HG03064 (cell line): ENCODE data around the gene CNTROB.

Source experiments
- ATAC-seq: cut with Tn5 transposase; IDR thresholded peaks from one replicate; pipeline ENCODE4 v1.9.1; 2021; ENCODE audit warnings: low read depth; ENCODE audit not compliant: unreplicated experiment

The CNTROB gene

DNA sequence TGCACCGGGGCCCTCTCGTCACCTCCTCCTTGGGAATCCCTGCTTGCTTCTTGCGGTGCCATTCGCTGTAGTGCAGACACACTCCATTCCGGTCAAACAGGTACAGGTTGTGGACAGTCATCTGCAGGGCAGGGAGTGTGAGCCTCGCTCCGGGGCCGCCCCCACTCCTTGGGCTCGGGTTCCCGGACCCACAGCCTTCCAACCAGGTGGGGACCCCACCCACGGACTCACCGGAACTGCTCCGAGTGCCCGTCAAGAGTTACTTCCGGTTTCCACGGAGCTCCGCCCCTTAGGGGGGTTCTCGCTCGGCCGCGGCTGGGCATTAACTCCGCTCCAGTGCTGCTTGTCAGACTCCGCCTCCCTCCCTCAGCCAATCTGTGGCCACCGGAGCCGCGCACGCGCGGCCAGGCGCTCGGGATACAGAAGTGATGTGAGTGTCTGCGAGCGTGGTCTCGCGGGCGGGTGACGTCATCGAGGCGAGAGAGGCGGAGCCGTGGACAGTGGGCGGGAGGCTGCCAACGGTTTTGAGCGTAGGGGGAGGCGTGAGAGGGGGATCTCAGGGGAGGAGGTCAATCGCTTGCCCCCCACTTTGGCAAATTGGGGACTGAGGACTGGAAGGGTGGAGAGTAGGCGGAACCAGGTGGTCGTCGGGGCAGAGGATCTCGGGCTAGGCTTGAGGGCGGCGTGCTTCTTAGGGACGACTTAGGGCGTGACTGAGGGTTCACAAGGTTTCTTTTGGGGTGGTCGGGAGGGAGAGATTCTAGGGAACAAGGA lies at the start of gene CNTROB, which contains the start of gene TRAPPC1:
TSS of gene CNTROB (plus strand) at position 498 of the 774 bp plus-strand sequence. CDS start 874 bp downstream, outside the sequence.
TSS of gene TRAPPC1 (minus strand) at position 238 of the 774 bp plus-strand sequence. CDS start at position 121, 117 bp downstream.
- ATAC-seq, result peak; percentile 83

- ATAC-seq, result no peak
Observed at GRCh38 chr17:7882629-7883028, 49.4 kb upstream of the CNTROB start.

DNA sequence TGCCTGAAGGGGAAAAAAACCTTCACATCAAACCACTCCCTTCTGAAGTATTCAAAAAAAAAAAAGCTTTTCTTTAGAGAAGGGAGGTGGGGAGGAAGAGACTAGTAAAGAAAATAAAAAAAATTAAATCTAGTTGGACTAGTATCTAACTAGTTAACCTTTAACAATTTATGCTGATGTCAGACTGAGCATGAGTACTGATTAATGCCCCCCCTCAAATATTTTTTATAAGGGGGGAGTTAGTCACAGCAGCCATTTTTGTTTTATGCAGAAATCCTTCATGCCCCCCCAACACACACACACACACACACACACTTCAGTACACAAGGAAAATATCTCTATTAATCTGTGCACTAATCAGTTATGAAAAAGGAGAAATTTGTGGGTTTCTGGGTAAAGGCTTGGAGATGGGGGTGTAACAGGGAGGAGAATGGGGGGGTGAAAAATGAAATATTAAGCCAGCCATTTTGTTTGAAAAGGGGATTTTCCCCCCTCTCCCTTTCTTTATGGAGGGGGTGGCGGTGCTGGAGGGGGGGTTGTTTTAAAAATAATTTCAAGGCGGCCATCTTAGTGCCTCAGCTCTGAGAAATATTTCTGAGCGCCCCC lies 48.1 kb upstream of the CNTROB start:
- no peak for ATAC-seq

GRCh38 chr17:7884581-7885366 lies 47.2 kb upstream of the CNTROB start:
- ATAC-seq, result no peak

- ATAC-seq, result no peak
Observed at GRCh38 chr17:7885367-7886226, 46.4 kb upstream of the CNTROB start.

DNA sequence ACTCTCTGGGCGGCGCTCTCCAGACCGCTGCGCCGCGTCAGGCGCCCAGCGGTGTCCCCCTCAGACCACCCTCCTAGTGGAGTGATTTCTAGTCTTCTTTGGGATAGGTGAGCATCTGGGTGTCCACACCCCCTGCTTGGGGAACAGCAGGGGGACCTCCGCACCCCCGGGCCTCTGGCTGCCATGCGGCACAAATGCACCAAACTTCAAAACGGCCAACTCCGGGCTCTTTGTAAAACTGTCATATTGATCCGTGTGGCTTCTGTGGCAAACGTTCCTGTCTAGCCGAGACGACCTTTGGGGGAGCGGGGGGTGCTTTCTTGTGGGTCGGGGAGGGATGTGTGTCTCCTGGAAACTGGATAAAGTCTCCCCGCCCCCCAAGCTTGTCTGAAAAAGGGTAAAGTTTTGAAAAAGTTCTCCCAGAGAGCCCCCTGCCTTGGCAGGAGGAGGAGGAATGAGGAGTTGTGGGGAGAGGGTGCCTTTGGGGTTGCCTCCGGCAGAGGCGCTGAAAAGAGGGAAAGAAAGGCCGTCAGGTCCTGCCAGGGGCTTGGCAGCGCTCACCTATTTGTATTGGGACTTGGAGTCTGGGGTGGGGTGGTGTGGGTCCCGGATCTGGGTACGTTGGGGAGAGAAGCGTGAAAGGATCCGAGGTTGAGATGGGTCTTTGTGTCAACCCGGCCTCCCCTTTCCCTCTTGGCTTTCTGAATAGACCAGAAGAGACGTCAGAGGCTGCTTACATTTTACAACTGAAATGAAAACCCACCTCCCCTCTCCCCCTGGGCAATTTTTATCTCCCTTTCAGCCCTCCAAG lies 45.6 kb upstream of the CNTROB start:
- ATAC-seq, result no peak

DNA sequence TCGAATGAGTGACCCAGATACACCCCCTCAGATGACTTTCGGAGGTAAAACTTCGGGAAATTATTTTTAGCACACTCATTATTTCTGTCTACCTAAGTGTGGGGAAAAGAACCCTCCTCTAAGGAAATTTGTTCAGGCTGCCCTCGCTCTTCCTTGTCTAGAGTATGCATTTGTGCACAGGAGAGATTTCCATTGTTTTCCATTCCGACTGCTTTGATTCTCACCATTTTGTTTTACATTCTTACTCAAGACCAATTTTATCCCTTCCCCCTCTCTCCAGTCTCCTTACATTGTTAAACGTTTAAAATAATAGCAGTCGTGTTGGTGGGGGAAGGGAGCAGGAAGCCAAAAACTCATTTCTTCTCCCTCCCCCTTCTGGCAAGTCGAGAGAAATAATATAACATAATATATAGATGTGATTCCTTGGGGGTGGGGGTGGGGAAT lies 44.9 kb upstream of the CNTROB start:
- no peak for ATAC-seq

- ATAC-seq, result no peak
Observed at GRCh38 chr17:7887482-7888183, 44.4 kb upstream of the CNTROB start.

- no peak for ATAC-seq
Observed at GRCh38 chr17:7888184-7888920, 43.7 kb upstream of the CNTROB start, which contains the start of gene CHD3. CHD3 (plus strand) TSS chr17:7888789; CDS start chr17:7889001, 212 bp downstream.

GRCh38 chr17:7889166-7889955 lies 42.6 kb upstream of the CNTROB start:
- ATAC-seq, result no peak

GRCh38 chr17:7893187-7893880 lies 38.7 kb upstream of the CNTROB start:
- ATAC-seq, result no peak

- ATAC-seq, result no peak
Observed at GRCh38 chr17:7894226-7894625, 37.8 kb upstream of the CNTROB start.

- ATAC-seq, result no peak
Observed at GRCh38 chr17:7894866-7895265, 37.1 kb upstream of the CNTROB start.

- no peak for ATAC-seq
Observed at GRCh38 chr17:7897090-7897489, 34.9 kb upstream of the CNTROB start.

DNA sequence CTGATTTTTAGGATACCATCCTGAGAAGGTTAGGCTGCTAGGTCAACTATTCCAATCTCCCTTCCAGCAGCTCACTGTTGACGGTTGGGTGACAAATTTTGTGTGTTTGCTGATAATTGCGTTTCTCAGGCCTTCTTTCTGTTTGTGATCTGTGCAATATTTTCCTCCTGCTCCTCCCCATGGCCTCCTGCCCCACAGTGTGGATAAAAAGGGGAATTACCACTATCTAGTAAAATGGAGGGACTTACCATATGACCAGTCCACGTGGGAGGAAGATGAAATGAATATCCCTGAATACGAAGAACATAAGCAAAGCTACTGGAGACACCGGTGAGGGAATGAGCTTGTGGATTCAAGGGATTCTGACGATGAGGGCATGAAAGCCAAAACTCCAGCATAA lies 34.2 kb upstream of the CNTROB start:
- ATAC-seq, result no peak
